H9 (cell line): ENCODE measurements around the gene MAD1L1. TPM values are rescaled to one million over a fixed set of nuclear protein-coding genes. Genes with fewer than 3 reads are reported as not detected.
A peak's percentile ranks its signal among the peaks of the same experiment; 100 is the strongest.

Experiments
- DNase-seq: peaks from one replicate; pipeline ENCODE4 v3.0.0-alpha.2; 2017
- H2AFZ ChIP-seq: one replicate; pipeline ENCODE4 v1.6.1; 2013; ENCODE audit warnings: mild to moderate bottlenecking, low read length, control low read depth, moderate library complexity
- H2AK5ac ChIP-seq: 2 replicates; pipeline ENCODE4 v1.6.1; 2013; ENCODE audit warnings: low read length, control low read depth, mixed read lengths; ENCODE audit not compliant: insufficient read length
- H2BK120ac ChIP-seq: one replicate; pipeline ENCODE4 v1.6.1; 2013; ENCODE audit warnings: low read depth, mild to moderate bottlenecking, low read length, control low read depth, inconsistent platforms; ENCODE audit not compliant: poor library complexity, severe bottlenecking
- H2BK12ac ChIP-seq: 2 replicates; pipeline ENCODE4 v1.6.1; 2013; ENCODE audit warnings: low read length, control low read depth, mixed read lengths, low read depth; ENCODE audit not compliant: insufficient read length
- H2BK15ac ChIP-seq: 2 replicates; pipeline ENCODE4 v1.6.1; 2013; ENCODE audit warnings: low read depth, low read length, control low read depth
- H2BK20ac ChIP-seq: one replicate; pipeline ENCODE4 v1.6.1; 2013; ENCODE audit warnings: low read depth, mild to moderate bottlenecking, low read length, control low read depth, inconsistent platforms; ENCODE audit not compliant: poor library complexity, severe bottlenecking
- H2BK5ac ChIP-seq: 2 replicates; pipeline ENCODE4 v1.6.1; 2013; ENCODE audit warnings: low read length, control low read depth, mixed read lengths; ENCODE audit not compliant: insufficient read length
- H3K14ac ChIP-seq: 2 replicates; pipeline ENCODE4 v1.6.1; 2013; ENCODE audit warnings: low read length, control low read depth; ENCODE audit not compliant: insufficient read depth
- H3K18ac ChIP-seq: 2 replicates; pipeline ENCODE4 v1.6.1; 2013; ENCODE audit warnings: low read depth, mild to moderate bottlenecking, mixed read lengths, low read length, control low read depth; ENCODE audit not compliant: insufficient read length
- H3K23ac ChIP-seq: 2 replicates; pipeline ENCODE4 v1.6.1; 2013; ENCODE audit warnings: low read length, control low read depth, mixed read lengths, low read depth; ENCODE audit not compliant: insufficient read length
- H3K23me2 ChIP-seq: 2 replicates; pipeline ENCODE4 v1.6.1; 2013; ENCODE audit warnings: low read depth, mild to moderate bottlenecking, mixed read lengths, low read length, control low read depth; ENCODE audit not compliant: insufficient read length, poor library complexity, severe bottlenecking
- H3K27ac ChIP-seq: 2 replicates; pipeline ENCODE4 v1.5.1; 2013; ENCODE audit warnings: low read length, control low read depth, mixed read lengths, low read depth; ENCODE audit not compliant: insufficient read length
- H3K27me3 ChIP-seq: 2 replicates; pipeline ENCODE4 v1.6.1; 2013; ENCODE audit warnings: low read length, control low read depth, inconsistent platforms; ENCODE audit not compliant: insufficient read depth
- H3K4ac ChIP-seq: 2 replicates; pipeline ENCODE4 v1.6.1; 2013; ENCODE audit warnings: low read depth, mild to moderate bottlenecking, control low read depth, inconsistent platforms, low read length, moderate library complexity
- H3K4me1 ChIP-seq: 2 replicates; pipeline ENCODE4 v1.6.1; 2013; ENCODE audit warnings: low read length, control low read depth, inconsistent platforms; ENCODE audit not compliant: insufficient read depth
- H3K4me2 ChIP-seq: 2 replicates; pipeline ENCODE4 v1.6.1; 2013; ENCODE audit warnings: low read length, control low read depth, mixed read lengths; ENCODE audit not compliant: insufficient read length, insufficient read depth
- H3K56ac ChIP-seq: 2 replicates; pipeline ENCODE4 v1.6.1; 2013; ENCODE audit warnings: low read depth, mild to moderate bottlenecking, mixed read lengths, low read length, control low read depth; ENCODE audit not compliant: insufficient read length
- H3K79me1 ChIP-seq: 2 replicates; pipeline ENCODE4 v1.6.1; 2013; ENCODE audit warnings: low read depth, mild to moderate bottlenecking, moderate library complexity, low read length, control low read depth, inconsistent platforms; ENCODE audit not compliant: insufficient read depth, poor library complexity, severe bottlenecking
- H3K79me2 ChIP-seq: 2 replicates; pipeline ENCODE4 v1.6.1; 2013; ENCODE audit warnings: low read length, control low read depth, inconsistent platforms; ENCODE audit not compliant: insufficient read depth
- H3K9ac ChIP-seq: 2 replicates; pipeline ENCODE4 v1.6.1; 2013; ENCODE audit warnings: low read length, control low read depth, mixed read lengths; ENCODE audit not compliant: insufficient read length; ENCODE audit errors: extremely low read depth
- H3K9me3 ChIP-seq: one replicate; pipeline ENCODE4 v1.6.1; 2013; ENCODE audit warnings: low read depth, low read length, inconsistent platforms; ENCODE audit not compliant: control insufficient read depth
- H3T11ph ChIP-seq: one replicate; pipeline ENCODE4 v1.6.1; 2013; ENCODE audit warnings: mild to moderate bottlenecking, low read length, control low read depth, inconsistent platforms
- H4K20me1 ChIP-seq: one replicate; pipeline ENCODE4 v1.6.1; 2013; ENCODE audit not compliant: control insufficient read depth, insufficient read length, insufficient read depth
- H4K5ac ChIP-seq: 2 replicates; pipeline ENCODE4 v1.6.1; 2013; ENCODE audit warnings: low read depth, mild to moderate bottlenecking, mixed read lengths, low read length, control low read depth; ENCODE audit not compliant: insufficient read length
- H4K8ac ChIP-seq: replicated peaks from 2 replicates; pipeline ENCODE4 v1.6.1; 2013; ENCODE audit warnings: low read length, control low read depth, mixed read lengths, low read depth; ENCODE audit not compliant: insufficient read length
- H4K91ac ChIP-seq: 2 replicates; pipeline ENCODE4 v1.6.1; 2013; ENCODE audit warnings: low read depth, mild to moderate bottlenecking, moderate library complexity, mixed read lengths, low read length, control low read depth; ENCODE audit not compliant: insufficient read length
- H3K27ac Mint-ChIP-seq, 3 experiments: 2 replicates in 2 of 3; 3 replicates in 1 of 3; pipeline ENCODE4 v1.8.0; 2020 to 2021; ENCODE audit warnings: mixed read lengths in 3 of 3, mild to moderate bottlenecking in 1 of 3, moderate library complexity in 1 of 3
- H3K27me3 Mint-ChIP-seq: 2 replicates; pipeline ENCODE4 v1.8.0; 2021; ENCODE audit warnings: low read depth, mild to moderate bottlenecking, moderate library complexity, mixed read lengths
- H3K36me3 Mint-ChIP-seq, 3 experiments: 2 replicates in 2 of 3; 3 replicates in 1 of 3; pipeline ENCODE4 v1.8.0; 2020 to 2021; ENCODE audit warnings: low read depth in 3 of 3, mixed read lengths in 3 of 3; ENCODE audit not compliant: insufficient read depth in 1 of 3
- H3K4me1 Mint-ChIP-seq, 2 experiments: 2 replicates each; pipeline ENCODE4 v1.8.0; 2020; ENCODE audit warnings: mixed read lengths in 2 of 2
- H3K4me3 Mint-ChIP-seq, 2 experiments: 2 replicates in 1 of 2; 3 replicates in 1 of 2; pipeline ENCODE4 v1.8.0; 2020 to 2021; ENCODE audit warnings: mild to moderate bottlenecking in 2 of 2, mixed read lengths in 2 of 2, moderate library complexity in 1 of 2
- H3K9me3 Mint-ChIP-seq, 2 experiments: 2 replicates in 1 of 2; 3 replicates in 1 of 2; pipeline ENCODE4 v1.8.0; 2020; ENCODE audit warnings: mild to moderate bottlenecking in 2 of 2, mixed read lengths in 2 of 2, moderate library complexity in 1 of 2
- CTCF ChIP-seq: fragments of 200-600 bp; sonication (generic); conservative IDR thresholded peaks from 3 replicates; pipeline ENCODE4 v1.8.0; 2021; ENCODE audit warnings: antibody characterized with exemption, mild to moderate bottlenecking
- WGBS: extraction: QIAGEN DNeasy Blood & Tissue Kit; methylation state at CpG from one replicate; pipeline ENCODE4 v1.1.7; 2013; ENCODE audit warnings: missing lambda C conversion rate, low lambda C conversion rate, mixed read lengths; ENCODE audit not compliant: insufficient read length; ENCODE audit errors: extremely low coverage; 5-methylcytosine and 5-hydroxymethylcytosine counted together
- total RNA-seq: library from RNA; stranded (reverse); gene quantifications from 2 replicates; pipeline ENCODE4 v1.2.1, GENCODE V29; 2021

Gene MAD1L1
- total RNA-seq, 1 experiment from 2014 or later, result 39.0 TPM

GRCh38 chr7:2052657-2053048 is 180.1 kb downstream of the MAD1L1 start:
- H2BK15ac ChIP-seq, result no peak overlapping the region
- H3K4ac ChIP-seq, result no peak overlapping the region
- H4K20me1 ChIP-seq, result no peaks in the 10 kb centered on the region
- H4K91ac ChIP-seq, result no peak overlapping the region
- Mint-ChIP-seq H3K4me3 (no peak overlapping the region), H3K4me1 (peaks cover 5 to 8% of the 10 kb centered on the region in 2 experiments), H3K9me3 (peaks cover 0 to 2% of the 10 kb centered on the region in 2 experiments; a peak in 1 of 5 replicates), H3K27ac (peak overlapping the region in 1 of 3 experiments; percentile 36; a peak in 1 of 7 replicates), H3K27me3 (no peaks in the 10 kb centered on the region), H3K36me3 (peaks cover 0 to 4% (median 2%) of the 10 kb centered on the region in 3 experiments; a peak in 3 of 7 replicates)
- no peak overlapping the region for H2BK20ac ChIP-seq
- TF ChIP-seq CTCF, result no peak
- H3K79me2 ChIP-seq, result no peaks in the 10 kb centered on the region
- no peak overlapping the region for H3T11ph ChIP-seq
- H3K4me2 ChIP-seq, result no peak overlapping the region
- no peak overlapping the region for H3K23ac ChIP-seq
- no peak overlapping the region for H2BK120ac ChIP-seq
- no peak overlapping the region for H3K9ac ChIP-seq
- no peak overlapping the region for H2BK5ac ChIP-seq
- no peak overlapping the region for H3K18ac ChIP-seq
- H3K27me3 ChIP-seq, result no peaks in the 10 kb centered on the region
- H4K8ac ChIP-seq, result no peak overlapping the region
- H3K4me1 ChIP-seq, result no peaks in the 10 kb centered on the region
- no peak overlapping the region for H2AK5ac ChIP-seq
- no peak for DNase-seq
- WGBS, result no CpG with 5 or more reads among the region's 13 CpGs
- H3K79me1 ChIP-seq, result no peaks in the 10 kb centered on the region
- no peak overlapping the region for H2AFZ ChIP-seq
- no peaks in the 10 kb centered on the region for H3K23me2 ChIP-seq
- H2BK12ac ChIP-seq, result no peak overlapping the region
- no peak overlapping the region for H3K56ac ChIP-seq
- H3K14ac ChIP-seq, result no peak overlapping the region
- H4K5ac ChIP-seq, result no peak overlapping the region
- no peak overlapping the region for H3K27ac ChIP-seq
- no peaks in the 10 kb centered on the region for H3K9me3 ChIP-seq
